Activated B cell treated with CpG ODN at 0.5 μM for 24 hours (primary cell): ENCODE data around the gene GADD45G. TPM values are rescaled to one million over a fixed set of nuclear protein-coding genes. Genes with fewer than 3 reads are reported as not detected.

Experiments used
- ATAC-seq: fragments of 200-7000 bp; cut with Tn5 transposase; one replicate; pipeline ENCODE4 v1.10.0; 2021; ENCODE audit warnings: low read depth, mild to moderate bottlenecking, moderate library complexity
- CTCF ChIA-PET: fragments of 350-600 bp; sonication (Branson Sonifier 250); formaldehyde crosslinking; loops from one replicate; lab custom pipeline; 2021; ENCODE audit warnings: antibody characterized with exemption; lab: Charles Lee
- POLR2A ChIA-PET: fragments of 350-600 bp; sonication (Branson Sonifier 250); formaldehyde crosslinking; loops from one replicate; lab custom pipeline; 2021; ENCODE audit warnings: antibody characterized with exemption; lab: Charles Lee
- DNase-seq: peaks from one replicate; pipeline ENCODE4 v3.0.0; 2022
- H3K27ac Mint-ChIP-seq: one replicate; pipeline ENCODE4 v1.8.0; 2020; ENCODE audit warnings: mixed read lengths
- H3K27me3 Mint-ChIP-seq: one replicate; pipeline ENCODE4 v1.8.0; 2021; ENCODE audit warnings: mixed read lengths
- H3K36me3 Mint-ChIP-seq: one replicate; pipeline ENCODE4 v1.8.0; 2021; ENCODE audit warnings: low read depth, mixed read lengths
- H3K4me1 Mint-ChIP-seq: one replicate; pipeline ENCODE4 v1.8.0; 2021; ENCODE audit warnings: mixed read lengths
- H3K4me3 Mint-ChIP-seq: one replicate; pipeline ENCODE4 v1.8.0; 2020; ENCODE audit warnings: mild to moderate bottlenecking, mixed read lengths
- H3K9me3 Mint-ChIP-seq: one replicate; pipeline ENCODE4 v1.8.0; 2020; ENCODE audit warnings: mixed read lengths
- CTCF ChIP-seq: fragments of 200-600 bp; IDR thresholded peaks from one replicate; pipeline ENCODE4 v1.8.0; 2022; ENCODE audit warnings: antibody characterized with exemption, mild to moderate bottlenecking
- intact Hi-C: fragments of 100-400 bp; cut with micrococcal nuclease; formaldehyde crosslinking; loops from one replicate; pipeline ENCODE4 v1.15.1; 2024
- total RNA-seq: library from RNA; stranded (reverse); gene quantifications from 2 replicates; pipeline ENCODE4 v1.2.3, GENCODE V29; 2022

GADD45G gene
- total RNA-seq, 1 donor from 2014 or later: 7.6 TPM

- H3K4me3 Mint-ChIP-seq: no peak overlapping the region
- no peak for DNase-seq
Measured at GRCh38 chr9:89639367-89639795, 34.6 kb downstream of the GADD45G start.

GRCh38 chr9:89639961-89640360, 35.1 kb downstream of the GADD45G start:
- TF ChIP-seq CTCF: no peak
- H3K36me3 Mint-ChIP-seq: no peaks in the 10 kb centered on the region
- ChIA-PET POLR2A (no interaction called here), CTCF (no interaction called here)
- no peak overlapping the region for H3K4me3 Mint-ChIP-seq
- DNase-seq (no peak), ATAC-seq (no peak)
- H3K27me3 Mint-ChIP-seq: no peaks in the 10 kb centered on the region
- H3K27ac Mint-ChIP-seq: no peak overlapping the region
- intact Hi-C loops: no loop called here
- no peaks in the 10 kb centered on the region for H3K4me1 Mint-ChIP-seq
- H3K9me3 Mint-ChIP-seq: no peaks in the 10 kb centered on the region

More at GRCh38 chr9:89639367-89639795, 34.6 kb downstream of the GADD45G start:
- POLR2A ChIA-PET: no interaction called here
- intact Hi-C loops: no loop called here
- H3K27ac Mint-ChIP-seq: no peak overlapping the region
- no peak for ATAC-seq
- H3K27me3 Mint-ChIP-seq: no peaks in the 10 kb centered on the region
- CTCF ChIA-PET: no interaction called here
- TF ChIP-seq CTCF: no peak
- no peaks in the 10 kb centered on the region for H3K4me1 Mint-ChIP-seq
- no peaks in the 10 kb centered on the region for H3K9me3 Mint-ChIP-seq
- H3K36me3 Mint-ChIP-seq: no peaks in the 10 kb centered on the region

- Mint-ChIP-seq H3K27ac (no peak overlapping the region), H3K36me3 (peaks cover under 1% of the 10 kb centered on the region), H3K9me3 (peaks cover 1% of the 10 kb centered on the region), H3K4me3 (no peak overlapping the region), H3K4me1 (no peaks in the 10 kb centered on the region), H3K27me3 (peaks cover under 1% of the 10 kb centered on the region)
- DNase-seq: no peak
- CTCF ChIA-PET: no interaction called here
- intact Hi-C loops: no loop called here
- ATAC-seq: no peak
- POLR2A ChIA-PET: no interaction called here
- no peak for TF ChIP-seq CTCF
Measured at GRCh38 chr9:89640361-89640760, 35.5 kb downstream of the GADD45G start.

- intact Hi-C loops: no loop called here
- no peak overlapping the region for H3K4me3 Mint-ChIP-seq
- H3K9me3 Mint-ChIP-seq: peaks cover 6% of the 10 kb centered on the region
- no peak for TF ChIP-seq CTCF
- POLR2A ChIA-PET: no interaction called here
- H3K4me1 Mint-ChIP-seq: no peaks in the 10 kb centered on the region
- no peak for ATAC-seq
- CTCF ChIA-PET: no interaction called here
- peaks cover 4% of the 10 kb centered on the region for H3K27me3 Mint-ChIP-seq
- H3K27ac Mint-ChIP-seq: no peak overlapping the region
- H3K36me3 Mint-ChIP-seq: peaks cover 3% of the 10 kb centered on the region
- DNase-seq: no peak
Measured at GRCh38 chr9:89640801-89641200, 36.0 kb downstream of the GADD45G start.

- no peak for TF ChIP-seq CTCF
- peaks cover 6% of the 10 kb centered on the region for H3K27me3 Mint-ChIP-seq
- ChIA-PET POLR2A (no interaction called here), CTCF (no interaction called here)
- intact Hi-C loops: no loop called here
- H3K4me3 Mint-ChIP-seq: no peak overlapping the region
- no peak overlapping the region for H3K27ac Mint-ChIP-seq
- H3K4me1 Mint-ChIP-seq: no peaks in the 10 kb centered on the region
- DNase-seq: no peak
- H3K36me3 Mint-ChIP-seq: peaks cover 3% of the 10 kb centered on the region
- peaks cover 7% of the 10 kb centered on the region for H3K9me3 Mint-ChIP-seq
- no peak for ATAC-seq
Measured at GRCh38 chr9:89641980-89642379, 37.2 kb downstream of the GADD45G start.
